GM18511 (cell line): Measurements from ENCODE around the gene GABRB1.
"Not testable (repeated sequence)": the region's sequence is repeated elsewhere in the genome, so short reads cannot be mapped to it uniquely, and the experiment has no call there.

Source experiments
- ATAC-seq: cut with Tn5 transposase; IDR thresholded peaks from one replicate; pipeline ENCODE4 v1.9.1; 2021; ENCODE audit warnings: mild to moderate bottlenecking, moderate library complexity; ENCODE audit not compliant: unreplicated experiment

The GABRB1 gene

DNA sequence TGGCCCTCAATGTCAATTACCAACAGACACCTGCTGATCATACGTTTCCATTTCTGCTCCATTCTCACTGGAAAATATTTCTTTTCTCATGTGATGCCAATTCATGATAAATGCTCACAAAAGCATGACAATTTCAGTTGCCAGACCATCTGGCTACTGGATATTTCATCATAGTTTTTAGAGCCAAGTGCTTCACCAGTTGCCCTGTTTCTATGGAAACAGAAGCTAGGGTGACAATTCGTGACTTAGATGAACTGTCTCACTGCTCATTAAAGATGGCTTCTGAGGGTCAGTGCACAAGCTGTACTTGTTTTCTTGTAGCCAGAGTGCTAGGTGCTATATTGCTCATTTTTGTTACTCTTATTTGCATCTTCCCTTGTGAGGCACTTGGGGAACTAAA is 247.3 kb downstream of the GABRB1 start:
- no peak for ATAC-seq

DNA sequence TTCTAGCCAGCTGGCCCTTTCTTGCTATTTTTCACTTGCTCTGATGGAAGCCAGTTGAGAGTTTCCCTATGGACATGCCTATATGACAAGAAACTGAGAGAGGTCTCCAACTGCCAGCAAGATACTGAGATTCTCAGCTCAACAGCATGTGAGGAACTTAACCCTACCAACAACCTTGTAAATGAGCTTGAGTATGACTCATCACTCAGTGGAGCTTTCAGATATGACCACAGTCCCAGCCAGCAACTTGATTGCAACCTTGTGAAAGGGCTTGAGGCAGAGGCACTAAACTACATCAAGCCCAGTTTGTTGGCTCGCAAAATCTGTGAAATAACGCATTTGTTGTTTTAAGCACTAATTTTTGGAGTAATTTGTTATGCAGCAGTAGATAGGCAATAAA is 256.4 kb downstream of the GABRB1 start:
- ATAC-seq: peak; percentile 89

DNA sequence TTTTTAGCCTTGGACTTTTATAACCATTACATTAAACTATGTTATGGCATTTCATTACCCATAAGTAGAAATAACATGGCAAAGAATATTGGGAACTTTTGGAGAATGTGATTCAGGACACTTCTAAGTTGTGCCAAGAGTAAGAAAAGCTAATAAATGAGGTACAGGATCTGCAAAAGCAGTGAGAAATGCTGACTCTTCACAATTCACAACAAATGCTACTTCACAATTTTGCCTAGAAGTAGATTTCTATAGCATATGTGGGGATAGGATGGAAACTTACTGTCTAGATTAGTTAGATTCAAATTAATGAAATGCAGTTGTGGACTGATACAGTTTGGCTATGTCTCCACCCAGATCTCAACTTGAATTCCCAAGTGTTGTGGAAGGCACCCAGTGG is 258.4 kb downstream of the GABRB1 start:
- ATAC-seq: no peak

DNA sequence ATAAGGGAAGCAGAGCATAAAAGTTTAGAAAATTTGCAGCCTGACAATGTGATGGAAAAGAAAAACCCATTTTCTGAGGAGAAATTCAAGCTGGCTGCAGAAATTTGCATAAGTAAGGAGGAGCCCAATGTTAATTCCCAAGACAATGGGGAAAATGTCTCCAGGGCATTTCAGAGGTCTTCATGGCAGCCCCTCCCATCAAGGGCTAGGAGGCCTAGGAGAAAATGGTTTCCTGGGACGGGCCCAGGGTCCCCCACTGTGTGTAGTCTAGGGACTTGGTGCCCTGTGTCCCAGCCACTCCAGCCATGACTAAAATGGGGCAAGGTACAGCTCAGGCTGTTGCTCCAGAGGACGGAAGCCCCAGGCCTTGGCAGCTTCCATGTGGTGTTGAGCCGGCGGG is 259.5 kb downstream of the GABRB1 start:
- ATAC-seq: not testable (repeated sequence)

DNA sequence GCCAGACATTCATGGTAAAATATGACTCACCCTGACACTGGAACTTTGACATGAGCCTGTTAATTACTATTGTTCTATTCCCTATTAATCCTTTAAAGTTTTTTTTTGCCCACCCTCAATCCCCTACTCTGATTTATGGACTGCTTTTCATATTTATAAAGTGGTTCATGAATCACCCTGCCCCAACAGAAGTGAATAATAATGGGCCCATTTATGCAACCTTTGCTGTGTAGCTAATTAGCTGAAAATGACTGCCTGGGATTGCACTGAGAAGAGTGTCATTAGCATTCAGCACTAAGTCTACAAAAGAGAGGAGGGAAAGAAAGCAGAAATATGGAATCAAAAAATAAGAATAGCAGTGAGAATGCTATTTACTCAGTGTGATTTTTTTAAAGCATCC is 277.8 kb downstream of the GABRB1 start:
- no peak for ATAC-seq

DNA sequence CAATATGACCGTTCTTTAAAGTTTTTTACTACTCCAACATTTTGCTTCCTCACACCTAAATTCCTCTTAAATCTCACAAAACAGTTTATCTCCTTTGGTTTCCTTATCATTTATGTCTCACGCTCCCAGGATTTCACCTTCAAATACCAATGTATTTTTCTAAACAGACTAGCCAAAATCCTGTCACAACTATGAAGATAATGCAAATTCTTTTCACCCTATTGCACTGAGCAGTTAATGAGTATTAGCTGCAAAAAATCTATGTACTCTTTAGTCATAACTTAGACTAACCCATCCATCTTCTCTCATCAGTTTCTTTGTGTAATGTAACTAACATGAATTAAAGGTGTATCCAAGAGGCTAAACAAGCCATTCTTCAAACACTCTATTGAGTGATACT is 280.8 kb downstream of the GABRB1 start:
- ATAC-seq: no peak

DNA sequence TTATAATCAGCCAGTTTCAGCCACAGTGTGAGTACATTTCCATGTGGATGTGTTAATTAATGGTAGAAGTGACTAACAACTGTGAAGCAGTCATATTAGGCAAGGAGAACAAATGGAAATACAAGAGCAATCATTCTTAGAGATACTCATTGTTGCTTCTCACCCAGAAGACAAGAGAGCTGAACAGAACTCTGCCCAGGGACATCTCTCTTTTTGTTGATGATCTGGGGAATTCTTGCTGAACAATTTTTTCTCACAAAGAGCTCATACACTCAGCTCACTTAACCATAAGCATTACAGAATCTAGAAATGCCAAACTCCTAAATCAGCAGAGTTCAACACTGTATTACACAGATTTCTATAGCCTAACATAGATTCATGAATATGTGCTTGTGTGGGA is 282.0 kb downstream of the GABRB1 start:
- no peak for ATAC-seq

DNA sequence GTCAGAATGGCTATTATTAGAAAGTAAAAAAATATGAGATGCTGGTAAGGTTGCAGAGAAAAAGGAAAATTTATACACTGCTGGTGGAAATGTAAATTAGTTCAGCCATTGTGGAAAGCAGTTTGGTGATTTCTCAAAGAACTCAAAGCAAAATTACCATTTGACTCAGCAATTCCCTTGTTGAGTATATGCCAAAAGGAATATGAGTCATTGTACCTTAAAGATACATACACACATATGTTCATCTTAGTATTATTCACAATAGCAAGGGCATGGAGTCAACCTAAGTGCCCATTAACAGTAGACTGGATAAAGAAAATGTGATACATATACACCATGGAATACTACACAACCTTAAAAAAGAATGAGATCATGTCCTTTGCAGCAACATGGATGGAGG is 284.0 kb downstream of the GABRB1 start:
- peak; percentile 76 for ATAC-seq

DNA sequence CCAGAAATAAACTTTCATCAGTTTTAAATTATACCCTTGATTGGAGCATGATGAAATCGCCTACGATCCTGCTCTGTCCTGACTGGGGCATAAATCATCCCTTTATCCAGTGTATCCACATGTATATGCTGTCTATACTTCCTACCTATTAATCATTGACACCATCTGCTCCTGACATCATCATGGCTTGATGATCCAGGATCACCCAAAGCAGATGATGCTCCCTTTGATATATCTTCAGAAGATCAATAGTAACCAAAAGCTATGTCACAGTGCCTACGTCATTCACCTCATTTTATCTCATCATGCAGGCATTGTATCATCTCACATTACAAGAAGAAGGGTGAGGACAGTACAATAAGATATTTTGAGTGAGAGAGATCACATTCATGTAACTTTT is 294.7 kb downstream of the GABRB1 start:
- ATAC-seq: no peak

DNA sequence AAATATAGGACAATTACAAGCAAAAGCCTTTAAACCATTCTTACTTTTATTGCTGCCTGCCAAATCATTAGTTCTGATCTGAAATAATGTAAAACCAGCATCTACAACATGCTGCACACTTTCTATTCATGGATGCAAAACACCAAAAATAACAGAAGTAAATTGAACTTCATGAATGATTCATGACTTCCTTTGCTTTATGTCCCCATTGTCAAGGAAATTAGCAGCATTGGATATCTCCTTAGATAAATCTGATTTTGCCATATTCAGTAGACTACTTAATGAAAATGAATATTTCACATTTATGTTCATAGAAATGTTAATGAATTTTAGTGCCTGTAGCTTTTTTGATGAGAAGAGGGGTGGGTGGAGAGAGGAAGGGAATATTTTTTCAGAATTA is 299.5 kb downstream of the GABRB1 start:
- no peak for ATAC-seq

DNA sequence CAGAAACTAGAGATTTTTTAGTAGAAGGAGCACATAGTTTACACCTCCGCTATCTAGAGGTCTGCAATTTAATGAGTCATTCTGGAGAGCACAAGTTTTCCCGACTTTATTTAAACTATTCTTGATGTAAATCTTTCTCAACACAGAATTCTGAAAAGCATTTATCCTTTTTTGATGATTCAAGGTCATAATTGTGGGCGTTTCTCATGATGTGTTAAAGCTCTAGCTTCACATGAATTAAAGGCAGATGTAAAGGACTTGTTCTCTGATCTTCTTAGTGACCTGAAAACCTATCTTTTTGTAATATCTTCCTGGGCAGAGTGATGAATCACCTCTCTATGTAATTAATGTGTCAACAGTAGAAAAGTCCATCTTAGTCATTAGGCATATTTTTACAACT is 303.3 kb downstream of the GABRB1 start:
- no peak for ATAC-seq

DNA sequence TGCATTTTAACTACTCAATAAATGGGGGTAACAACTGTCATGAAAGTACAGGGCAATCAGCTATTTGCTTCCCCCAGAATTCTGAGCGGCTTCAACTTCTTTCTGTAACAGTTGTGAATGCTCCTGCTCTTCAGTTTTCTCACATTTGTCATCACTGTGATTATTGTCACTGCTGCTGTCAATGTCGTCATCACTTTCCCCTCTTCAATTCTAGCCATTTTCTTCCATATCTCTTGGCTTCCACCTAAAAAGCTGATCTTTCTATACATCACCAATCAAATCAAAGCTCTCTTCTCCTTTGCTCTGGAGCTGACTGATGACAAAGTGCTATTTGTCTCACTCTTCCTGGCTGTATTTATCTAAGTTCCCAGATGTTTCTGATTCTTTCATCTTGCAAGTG is 306.5 kb downstream of the GABRB1 start:
- ATAC-seq: no peak

DNA sequence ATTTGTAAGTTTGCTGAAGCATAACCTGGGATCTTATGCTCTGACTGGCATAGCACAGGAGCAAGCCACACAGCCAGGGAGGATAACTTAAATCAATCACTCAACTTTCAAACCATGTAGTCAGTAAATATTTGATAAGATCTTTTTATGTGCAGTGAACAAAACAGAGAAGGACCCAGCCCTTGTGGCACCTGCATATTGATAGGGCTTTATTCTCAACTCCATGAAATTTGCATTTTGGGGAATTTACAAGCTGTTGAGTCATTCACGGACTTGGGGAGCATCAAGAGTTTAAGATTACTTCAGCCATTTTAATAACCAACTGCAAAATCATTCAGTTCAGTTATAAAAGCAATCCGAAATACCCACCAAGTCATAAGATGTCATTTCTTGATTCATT is 309.5 kb downstream of the GABRB1 start:
- no peak for ATAC-seq

DNA sequence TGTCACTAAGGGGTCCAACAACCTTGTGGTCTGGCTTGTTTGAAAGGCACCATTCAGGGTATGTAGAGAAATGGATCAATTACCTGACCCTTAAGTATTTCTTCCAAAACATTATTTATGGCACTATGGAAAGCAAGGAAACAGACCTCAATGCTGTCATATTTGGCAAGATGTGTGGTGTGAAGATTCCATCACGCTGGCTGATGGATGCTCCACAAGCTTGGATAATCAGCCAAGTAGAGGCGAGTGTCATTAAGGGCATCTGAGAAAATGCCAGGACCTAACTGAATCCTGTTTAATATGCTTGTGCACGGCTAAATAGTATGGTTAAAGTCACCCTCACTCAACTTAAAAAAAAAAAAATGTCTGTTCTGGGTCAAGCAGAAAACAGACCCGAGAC is 311.4 kb downstream of the GABRB1 start:
- ATAC-seq: no peak

DNA sequence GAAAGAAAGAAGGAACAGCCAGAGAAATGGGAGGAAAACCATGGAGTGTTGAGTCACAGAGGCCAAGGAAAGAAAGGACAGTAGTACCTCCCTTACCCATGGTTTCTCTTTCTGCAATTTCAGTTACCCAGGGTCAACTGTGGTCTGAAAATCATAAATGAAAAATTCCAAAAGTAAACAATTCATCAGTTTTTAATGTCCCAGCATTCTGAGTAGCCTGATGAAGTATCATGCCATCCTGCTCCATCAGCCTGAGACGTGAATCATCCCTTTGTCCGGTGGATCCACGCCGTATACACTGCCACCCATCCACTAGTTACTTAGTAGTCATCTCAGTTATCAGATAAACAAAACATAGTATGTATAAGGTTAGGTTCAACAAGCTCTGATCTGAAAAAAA is 318.0 kb downstream of the GABRB1 start:
- no peak for ATAC-seq

DNA sequence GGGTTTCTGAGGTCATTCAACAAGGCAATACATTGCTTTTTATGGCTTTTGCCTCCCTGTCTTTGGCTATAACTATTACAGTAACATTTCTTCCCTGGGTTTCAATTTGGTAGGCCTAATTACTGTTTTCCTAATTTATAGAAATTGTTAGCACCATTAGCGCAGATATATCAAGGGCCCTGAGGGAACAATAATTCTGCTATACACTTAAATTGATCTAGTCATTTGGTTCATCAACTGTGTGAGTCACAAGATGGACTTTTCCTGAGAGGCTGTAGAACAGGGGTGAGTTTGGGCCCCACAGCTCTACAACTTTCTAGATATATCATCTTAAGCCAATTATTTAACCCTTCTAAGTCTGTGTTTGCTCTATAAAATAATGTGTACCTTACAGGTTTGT is 324.2 kb downstream of the GABRB1 start:
- ATAC-seq: no peak

DNA sequence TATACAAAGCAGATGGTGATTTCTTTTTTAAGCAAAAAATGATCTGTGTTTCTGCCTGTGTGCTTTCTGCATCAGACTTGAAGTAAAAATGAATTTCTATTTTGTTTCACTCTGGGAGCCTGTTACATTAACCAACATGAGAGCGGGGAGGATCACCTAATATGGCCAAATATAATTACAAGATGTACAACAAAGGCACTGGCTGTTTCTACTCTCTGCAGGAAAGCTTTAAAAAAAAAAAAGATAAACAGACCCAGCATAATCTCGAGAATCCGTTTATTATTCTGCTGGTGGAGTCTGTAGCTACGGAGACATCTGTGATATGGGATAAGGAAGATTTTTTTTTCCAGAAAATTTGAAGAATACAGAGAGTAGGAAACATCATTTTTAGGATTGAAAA is 328.5 kb downstream of the GABRB1 start:
- ATAC-seq: no peak

DNA sequence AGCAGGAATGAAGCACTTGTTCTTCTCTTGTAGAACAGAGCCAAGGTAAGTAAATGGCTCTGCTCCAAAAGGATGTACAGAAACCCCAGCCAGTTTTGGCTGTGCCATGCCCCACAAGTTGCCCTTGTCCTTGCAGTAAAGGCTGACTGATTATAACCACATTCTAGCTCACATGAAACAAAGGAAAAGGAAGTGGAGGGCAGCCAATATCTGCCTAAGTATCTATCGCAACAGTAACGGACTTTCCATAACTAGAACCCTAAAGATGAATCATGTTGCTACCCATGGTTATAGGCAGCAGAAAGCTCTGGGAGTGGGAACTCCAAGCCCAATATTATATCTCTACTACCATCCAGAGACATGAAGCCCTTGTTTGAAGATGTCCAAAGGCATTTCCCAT is 336.4 kb downstream of the GABRB1 start:
- ATAC-seq: no peak

DNA sequence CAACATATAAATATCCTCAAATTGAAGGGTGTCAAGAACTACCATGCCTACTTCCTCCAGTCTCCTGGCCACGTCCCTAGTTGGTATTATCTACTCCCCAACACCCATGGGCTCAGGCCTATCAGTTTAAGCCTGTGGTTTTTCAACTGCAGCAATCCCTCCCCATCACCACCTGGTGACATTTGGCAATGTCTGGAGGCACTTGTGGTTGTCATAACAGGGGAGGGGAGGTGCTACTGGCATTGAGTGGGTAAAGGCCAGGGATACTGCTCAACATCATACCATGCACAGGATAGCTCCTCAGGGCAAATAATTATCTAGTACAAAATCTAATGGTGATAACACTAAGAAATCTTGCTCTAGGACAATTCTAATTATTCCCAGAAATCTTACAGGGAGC is 336.8 kb downstream of the GABRB1 start:
- ATAC-seq: no peak

DNA sequence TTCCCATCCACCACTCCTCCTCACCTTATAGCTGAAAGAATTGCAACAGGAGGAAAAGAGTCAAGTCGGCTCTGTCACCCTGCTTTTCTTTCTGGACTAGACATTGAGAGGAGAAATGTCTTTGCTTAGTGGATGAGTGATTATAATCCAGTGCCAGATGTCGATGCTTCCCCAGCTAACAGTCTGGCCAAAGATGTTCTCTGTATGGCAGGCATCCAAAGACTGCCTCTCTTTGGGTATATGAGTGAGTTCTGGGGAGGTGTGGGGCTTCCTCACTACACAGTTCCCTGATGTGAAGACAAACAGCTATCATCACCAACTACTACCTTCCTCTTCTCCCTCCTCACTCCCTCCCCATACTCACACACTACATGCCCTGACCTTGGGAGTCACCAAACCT is 341.2 kb downstream of the GABRB1 start:
- ATAC-seq: no peak

DNA sequence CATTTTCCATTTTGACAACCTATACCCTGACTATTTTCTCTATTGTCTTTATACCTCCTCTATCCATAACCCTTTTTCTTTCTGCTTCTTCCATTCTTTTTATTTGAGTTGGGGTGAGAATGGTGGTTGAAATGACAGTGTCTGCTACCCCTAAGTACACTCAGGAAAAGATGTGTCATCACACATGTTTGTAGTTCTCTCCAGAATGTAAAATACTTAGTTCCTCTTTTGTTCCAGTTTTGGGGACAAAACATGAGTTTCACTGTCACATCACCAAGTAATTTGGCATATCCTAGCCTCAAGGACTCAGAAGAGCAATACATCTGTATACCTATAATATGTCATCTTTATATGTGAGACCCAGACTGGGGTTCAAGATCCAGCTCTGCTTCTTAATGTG is 341.8 kb downstream of the GABRB1 start:
- ATAC-seq: peak; percentile 72

DNA sequence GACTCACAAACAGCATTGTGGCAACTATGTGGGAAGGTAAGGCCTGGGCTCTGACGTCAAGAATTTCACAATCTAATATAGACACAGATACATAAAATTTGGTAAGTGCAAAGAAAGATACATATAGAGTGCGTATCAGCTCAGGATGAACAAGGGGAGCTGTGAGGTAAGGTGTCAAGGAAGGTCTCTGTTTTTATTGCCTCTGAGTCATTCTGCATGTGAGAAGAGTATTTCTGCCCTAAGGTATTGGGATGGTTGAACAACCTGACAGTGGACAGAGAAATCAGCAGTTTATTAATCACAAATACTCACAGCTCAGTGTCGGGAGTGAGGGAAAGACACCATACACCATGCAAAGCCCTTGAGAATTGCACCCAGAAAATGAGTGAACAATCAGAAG is 342.3 kb downstream of the GABRB1 start:
- ATAC-seq: no peak

DNA sequence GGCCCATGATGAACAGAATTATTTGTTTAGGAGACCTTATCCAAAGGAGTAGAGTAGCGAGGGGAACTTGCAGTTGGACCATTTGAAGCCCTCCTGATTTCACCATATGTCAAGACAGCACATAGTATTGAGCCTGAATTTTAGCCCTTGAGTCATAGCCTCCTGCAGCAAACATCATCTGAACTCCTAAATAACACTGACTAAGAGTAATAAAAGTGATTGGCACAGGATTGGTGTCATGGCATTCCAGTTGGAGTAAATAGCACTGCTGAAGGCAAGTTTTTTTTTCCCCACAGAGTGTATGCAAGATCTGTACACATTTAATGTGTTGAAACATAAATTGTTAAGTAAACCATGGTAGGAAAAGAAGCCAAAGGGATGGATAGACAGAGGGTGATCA is 343.1 kb downstream of the GABRB1 start:
- no peak for ATAC-seq

DNA sequence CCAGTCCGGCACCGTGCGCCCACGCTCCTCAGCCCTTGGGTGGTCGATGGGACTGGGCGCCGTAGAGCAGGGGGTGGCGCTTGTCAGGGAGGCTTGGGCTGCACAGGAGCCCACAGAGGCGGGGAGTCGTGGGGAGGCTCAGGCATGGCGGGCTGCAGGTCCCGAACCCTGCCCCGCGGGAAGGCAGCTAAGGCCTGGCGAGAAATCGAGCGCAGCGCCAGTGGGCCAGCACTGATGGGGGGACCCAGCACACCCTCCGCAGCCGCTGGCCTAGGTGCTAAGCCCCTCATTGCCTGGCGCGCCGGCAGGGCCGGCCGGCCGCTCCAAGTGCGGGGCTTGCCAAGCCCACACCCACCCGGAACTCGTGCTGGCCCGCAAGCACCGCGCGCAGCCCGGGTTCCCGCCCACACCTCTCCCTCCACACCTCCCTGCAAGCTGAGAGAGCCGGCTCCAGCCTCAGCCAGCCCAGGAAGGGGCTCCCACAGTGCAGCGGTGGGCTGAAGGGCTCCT is 346.7 kb downstream of the GABRB1 start:
- ATAC-seq: not testable (repeated sequence)
